ENCODE results near the gene CD247. TPM values are rescaled to one million over a fixed set of nuclear protein-coding genes. Genes with fewer than 3 reads are reported as not detected.

CD247 gene
- total and polyA plus RNA-seq, 9 of the 15 experiments (the other 6 are each of a cell fraction or from before 2014, with no cell fraction given), result 0.08 to 0.42 (median 0.28) TPM; not detected in 5

- FAIRE-seq (no peak), DNase-seq (ENCODE audit: extremely low read depth in 1 of 4, low spot score in 3 of 4) (no peak), ATAC-seq (no peak)
- Histone ChIP-seq H3K79me2 (ENCODE audit: control insufficient read depth, insufficient read depth, low read length) (no peaks in the 10 kb centered on the region), H3K36me3 (ENCODE audit: control insufficient read depth, insufficient read depth, low read length) (no peaks in the 10 kb centered on the region), H3K27ac (ENCODE audit: extremely low read depth, low read depth, low read length) (no peak overlapping the region), H3K4me3 (no peak overlapping the region), H4K20me1 (replicated peaks; ENCODE audit: control insufficient read depth, insufficient read depth, low read length) (no peaks in the 10 kb centered on the region), H3K4me2 (ENCODE audit: insufficient read depth, low read length) (no peak overlapping the region), H3K9me1 (ENCODE audit: control insufficient read depth, insufficient read depth, low read length) (peaks cover 4% of the 10 kb centered on the region), H3K4me1 (replicated peaks in 1 of 2; ENCODE audit: control insufficient read depth in 2 of 2, insufficient read depth in 2 of 2, low read length in 2 of 2) (peaks cover 0 to 13% of the 10 kb centered on the region in 2 experiments; a peak in 2 of 5 replicates), H2AFZ (ENCODE audit: low read depth, low read length) (no peak overlapping the region), H3K9ac (ENCODE audit: insufficient read depth in 1 of 2, low read depth in 2 of 2, low read length in 2 of 2) (no peak overlapping the region), H3K27me3 (ENCODE audit: control insufficient read depth in 2 of 2, insufficient read depth in 2 of 2, low read length in 2 of 2) (peaks cover 2 to 24% of the 10 kb centered on the region in 2 experiments; a peak in 3 of 5 replicates), H3K9me3 (replicated peaks; ENCODE audit: control insufficient read depth, insufficient read depth, low read depth, low read length) (no peaks in the 10 kb centered on the region)
- intact Hi-C loops (cut with micrococcal nuclease), result loop anchor here (5.0 to 10.0 kb wide), 2 partner anchors 218 to 244 kb away; partner anchors contain the start of gene POU2F1
- ChIA-PET CTCF (ENCODE audit: low intra/inter-chr PET ratio) (interaction anchor here (2.8 kb wide), 1 partner anchor 39 kb away, joined by 19 read pairs; no protein-coding TSS in a partner anchor), POLR2A (interaction anchor here (0.5 to 0.8 kb wide), 2 partner anchors 13 to 19 kb away, joined by 4 to 6 read pairs; no protein-coding TSS in a partner anchor)
- TF ChIP-seq ESRRB (CRISPR knock-in tag; IDR thresholded peaks at IDR 0.05; ENCODE audit: borderline replicate concordance), result no peak
- no peak for TF ChIP-seq HOMEZ (CRISPR knock-in tag; IDR thresholded peaks at IDR 0.05)
- TF ChIP-seq CC2D1A (IDR thresholded peaks at IDR 0.05), result no peak
- no peak for TF ChIP-seq POLR3A (IDR thresholded peaks at IDR 0.05; ENCODE audit: borderline replicate concordance, extremely low read depth, insufficient read depth, insufficient read length)
- no peak for TF ChIP-seq ZNF232 (CRISPR knock-in tag; IDR thresholded peaks at IDR 0.05)
- TF ChIP-seq ZNF717 (CRISPR knock-in tag; IDR thresholded peaks at IDR 0.05), result no peak
- WGBS (ENCODE audit: insufficient coverage, low coverage, missing lambda C conversion rate), result 8% methylated on average over 4 of the region's 4 CpGs
- in situ Hi-C loops (cut with MboI), result loop anchor here (5.0 to 10.0 kb wide), 2 partner anchors 173 to 556 kb away; no protein-coding TSS in a partner anchor
- no TSS peak for BruUV-seq (replicated peaks)
Observed at GRCh38 chr1:167440345-167440744, 78.0 kb downstream of the CD247 start.
